ENCODE results near the gene TUBA8.
"Not testable (repeated sequence)": the region's sequence is repeated elsewhere in the genome, so short reads cannot be mapped to it uniquely, and the experiment has no call there.

TUBA8 gene

GRCh38 chr22:18110194-18110953 is at the start of gene TUBA8:
TUBA8 (plus strand) TSS chr22:18110809; CDS start chr22:18110866, 57 bp downstream.
- peak in 1 of 2 donors; percentile 13 for DNase-seq

GRCh38 chr22:18062421-18062820 is 48.2 kb upstream of the TUBA8 start:
- DNase-seq = no peak

- no peak for DNase-seq
These were observed 47.3 kb upstream of the TUBA8 start for GRCh38 chr22:18063306-18063705.

- not testable (repeated sequence) for DNase-seq
These were observed 46.9 kb upstream of the TUBA8 start for GRCh38 chr22:18063715-18064114.

GRCh38 chr22:18064636-18065035 is 46.0 kb upstream of the TUBA8 start:
- no peak for DNase-seq

- DNase-seq = no peak
These were observed 45.4 kb upstream of the TUBA8 start for GRCh38 chr22:18065256-18065655.

- DNase-seq = no peak
These were observed 44.3 kb upstream of the TUBA8 start for GRCh38 chr22:18066181-18066859.

- no peak for DNase-seq
These were observed 43.5 kb upstream of the TUBA8 start for GRCh38 chr22:18067121-18067520.

GRCh38 chr22:18067548-18068341 is 42.9 kb upstream of the TUBA8 start:
- DNase-seq = no peak

- no peak for DNase-seq
These were observed 42.1 kb upstream of the TUBA8 start for GRCh38 chr22:18068381-18068988.

GRCh38 chr22:18069041-18069440 is 41.6 kb upstream of the TUBA8 start:
- no peak for DNase-seq

GRCh38 chr22:18070041-18070440 is 40.6 kb upstream of the TUBA8 start:
- DNase-seq = no peak

- no peak for DNase-seq
These were observed 39.9 kb upstream of the TUBA8 start for GRCh38 chr22:18070556-18071306.

GRCh38 chr22:18071307-18071967 is 39.2 kb upstream of the TUBA8 start:
- not testable (repeated sequence) for DNase-seq

GRCh38 chr22:18071968-18072310 is 38.7 kb upstream of the TUBA8 start:
- no peak for DNase-seq

GRCh38 chr22:18073467-18073866 is 37.1 kb upstream of the TUBA8 start:
- DNase-seq = no peak

GRCh38 chr22:18073927-18074326 is 36.7 kb upstream of the TUBA8 start:
- not testable (repeated sequence) for DNase-seq

- no peak for DNase-seq
These were observed 35.4 kb upstream of the TUBA8 start for GRCh38 chr22:18075101-18075719.

- peak; percentile 45 to 82 for DNase-seq
These were observed 34.7 kb upstream of the TUBA8 start for GRCh38 chr22:18075720-18076497.

- peak in 1 of 2 donors; percentile 7 for DNase-seq
These were observed 33.4 kb upstream of the TUBA8 start for GRCh38 chr22:18077087-18077638.

Measured in CD4-positive, alpha-beta T cell treated with Interferon alpha-2 for 1 hour (primary cell).